Measurements from ENCODE around the gene PRKX. TPM values are rescaled to one million over a fixed set of nuclear protein-coding genes. Genes with fewer than 3 reads are reported as not detected.
A peak's percentile ranks its signal among the peaks of the same experiment; 100 is the strongest.
"Not testable (repeated sequence)": the region's sequence is repeated elsewhere in the genome, so short reads cannot be mapped to it uniquely, and the experiment has no call there.

Gene PRKX
- total RNA-seq, 1 donor from 2014 or later: 49.0 TPM

DNA sequence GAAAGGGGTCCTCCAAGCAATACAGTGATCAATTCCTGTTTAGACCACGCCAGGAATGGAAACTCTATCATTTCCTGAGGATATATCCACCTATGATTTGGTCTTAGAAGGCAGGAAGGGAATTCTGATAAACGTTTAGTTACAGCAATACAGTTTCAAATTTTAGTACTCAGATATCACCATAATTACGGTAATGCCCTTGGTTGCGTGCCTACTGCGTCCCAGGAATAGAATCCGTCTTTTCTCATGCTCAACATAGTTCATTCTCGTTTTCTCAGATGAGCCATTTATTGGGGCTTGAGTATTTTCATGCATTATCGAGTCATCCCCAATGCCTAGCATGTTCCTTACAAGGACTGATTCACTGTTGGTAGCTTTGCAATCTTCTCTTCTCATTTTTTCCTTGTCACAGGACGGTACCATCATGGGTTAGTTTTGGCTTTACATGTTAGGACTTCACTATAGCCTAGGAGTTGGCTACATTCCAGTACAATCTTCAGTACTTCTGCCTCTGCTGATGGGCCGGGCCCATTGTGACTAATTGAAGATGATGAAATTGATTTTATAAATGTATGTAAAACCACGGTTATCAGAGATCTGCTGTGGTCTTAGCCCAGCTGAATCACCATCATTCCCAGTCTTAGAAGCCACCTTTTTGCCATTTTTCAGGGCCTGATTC lies 4.4 kb upstream of the PRKX start:
- no peak for FAIRE-seq
- DNase-seq (ENCODE audit: low read depth): peak; percentile 86

DNA sequence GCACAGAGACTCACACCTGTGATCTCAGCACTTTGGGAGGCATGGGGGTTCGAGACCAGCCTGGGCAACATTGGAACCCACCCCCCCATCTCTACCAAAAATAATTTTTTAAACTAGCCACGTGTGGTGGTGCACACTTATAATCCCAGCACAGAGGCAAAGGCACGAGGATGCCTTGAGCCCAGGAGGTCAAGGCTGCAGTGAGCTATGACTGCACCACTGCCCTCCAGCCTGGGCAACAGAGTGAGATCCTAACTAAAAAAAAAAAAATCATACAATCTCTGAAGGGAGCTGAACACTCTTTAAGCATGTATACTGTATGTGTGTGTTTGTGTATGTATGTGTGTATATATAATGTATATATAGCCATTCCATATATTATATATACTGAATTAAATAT lies 2.5 kb upstream of the PRKX start:
- DNase-seq (ENCODE audit: low read depth) (no peak), FAIRE-seq (no peak)
- Histone ChIP-seq H3K27me3 (ENCODE audit: control insufficient read depth, insufficient read depth, low read length) (no peaks in the 10 kb centered on the region), H3K36me3 (ENCODE audit: control insufficient read depth, insufficient read depth, low read length) (no peaks in the 10 kb centered on the region), H3K4me3 (ENCODE audit: low read depth, low read length) (no peak overlapping the region)
- TF ChIP-seq, protein P1, sequence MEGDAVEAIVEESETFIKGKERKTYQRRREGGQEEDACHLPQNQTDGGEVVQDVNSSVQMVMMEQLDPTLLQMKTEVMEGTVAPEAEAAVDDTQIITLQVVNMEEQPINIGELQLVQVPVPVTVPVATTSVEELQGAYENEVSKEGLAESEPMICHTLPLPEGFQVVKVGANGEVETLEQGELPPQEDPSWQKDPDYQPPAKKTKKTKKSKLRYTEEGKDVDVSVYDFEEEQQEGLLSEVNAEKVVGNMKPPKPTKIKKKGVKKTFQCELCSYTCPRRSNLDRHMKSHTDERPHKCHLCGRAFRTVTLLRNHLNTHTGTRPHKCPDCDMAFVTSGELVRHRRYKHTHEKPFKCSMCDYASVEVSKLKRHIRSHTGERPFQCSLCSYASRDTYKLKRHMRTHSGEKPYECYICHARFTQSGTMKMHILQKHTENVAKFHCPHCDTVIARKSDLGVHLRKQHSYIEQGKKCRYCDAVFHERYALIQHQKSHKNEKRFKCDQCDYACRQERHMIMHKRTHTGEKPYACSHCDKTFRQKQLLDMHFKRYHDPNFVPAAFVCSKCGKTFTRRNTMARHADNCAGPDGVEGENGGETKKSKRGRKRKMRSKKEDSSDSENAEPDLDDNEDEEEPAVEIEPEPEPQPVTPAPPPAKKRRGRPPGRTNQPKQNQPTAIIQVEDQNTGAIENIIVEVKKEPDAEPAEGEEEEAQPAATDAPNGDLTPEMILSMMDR (IDR thresholded peaks at IDR 0.05; ENCODE audit: insufficient read depth, low read length, severe bottlenecking): no peak

More for the DNA sequence above, 4.4 kb upstream of the PRKX start:
- H3K4me3 ChIP-seq (ENCODE audit: low read depth, low read length): no peak overlapping the region
- no peaks in the 10 kb centered on the region for H3K27me3 ChIP-seq (ENCODE audit: control insufficient read depth, insufficient read depth, low read length)
- no peaks in the 10 kb centered on the region for H3K36me3 ChIP-seq (ENCODE audit: control insufficient read depth, insufficient read depth, low read length)
- TF ChIP-seq, protein P1 (IDR thresholded peaks at IDR 0.05; ENCODE audit: insufficient read depth, low read length, severe bottlenecking): no peak

DNA sequence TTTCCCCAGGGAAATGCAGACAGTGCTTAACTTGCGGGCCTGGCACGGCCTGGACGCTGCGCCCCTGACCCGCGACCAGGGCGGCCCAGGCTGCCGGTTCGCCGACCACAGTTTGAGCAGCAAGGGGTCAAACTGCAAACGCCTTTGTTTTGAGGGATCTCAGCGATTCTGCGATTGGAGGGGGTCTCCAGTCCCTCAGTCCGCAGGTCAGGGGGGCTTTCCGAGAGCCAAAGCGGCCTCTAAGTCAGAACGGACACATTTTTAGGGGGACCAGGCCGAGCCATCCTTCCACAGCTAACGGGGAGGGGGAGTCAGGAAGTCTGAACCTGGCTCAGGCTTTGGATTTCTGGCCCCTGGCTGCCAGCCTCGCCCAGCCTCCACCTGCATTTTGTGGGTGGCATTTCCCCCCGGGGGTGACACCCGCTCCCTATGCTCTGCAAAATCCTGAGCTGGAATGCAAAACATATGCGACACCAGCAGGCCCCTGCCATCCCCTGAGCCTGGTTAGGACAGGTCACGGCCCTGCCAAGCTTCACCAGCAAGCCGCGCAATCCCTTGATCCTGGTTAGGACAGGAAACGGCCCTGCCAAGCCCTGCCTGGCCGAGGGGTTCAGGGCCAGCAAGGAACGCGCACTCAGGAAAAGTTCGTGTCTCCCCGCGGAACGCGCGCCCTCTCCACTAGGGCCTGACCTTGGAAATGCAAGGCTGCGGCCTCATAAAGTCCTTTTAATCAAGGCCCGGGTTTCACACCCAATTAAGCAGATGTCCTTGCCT lies 1.4 kb upstream of the PRKX start:
- H3K27me3 ChIP-seq (ENCODE audit: control insufficient read depth, insufficient read depth, low read length); H3K4me3 ChIP-seq (ENCODE audit: low read depth, low read length); DNase-seq (ENCODE audit: low read depth); H3K36me3 ChIP-seq (ENCODE audit: control insufficient read depth, insufficient read depth, low read length): not testable (repeated sequence)
- FAIRE-seq: peak; percentile 7

DNA sequence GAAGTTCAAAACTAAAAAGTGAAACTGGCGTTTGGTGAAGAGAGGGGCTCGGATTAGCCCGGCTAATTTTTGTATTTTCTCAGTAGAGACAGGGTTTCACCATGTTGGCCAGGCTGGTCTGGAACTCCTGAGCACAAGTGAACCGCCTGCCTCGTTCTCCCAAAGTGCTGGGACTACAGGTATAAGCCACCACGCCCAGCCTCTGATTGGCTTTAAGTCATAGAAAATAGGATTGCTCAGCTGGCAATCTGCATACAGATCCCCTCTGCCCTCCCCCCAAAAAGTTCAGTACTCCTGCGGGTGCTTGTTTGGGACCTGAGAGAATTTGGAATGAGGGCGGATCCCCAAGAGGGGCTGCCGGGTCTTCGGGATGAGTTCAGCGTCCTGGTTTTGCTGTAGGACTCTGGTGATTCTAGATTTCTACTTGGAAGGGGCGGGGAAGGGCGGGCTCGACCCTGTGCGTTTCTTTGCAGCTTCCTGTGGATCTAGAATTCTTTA lies 537 bp upstream of the PRKX start:
- DNase-seq (ENCODE audit: low read depth): no peak
- no peak for FAIRE-seq
- Histone ChIP-seq H3K27me3 (ENCODE audit: control insufficient read depth, insufficient read depth, low read length) (no peaks in the 10 kb centered on the region), H3K4me3 (ENCODE audit: low read depth, low read length) (peak overlapping the region; percentile 67), H3K36me3 (ENCODE audit: control insufficient read depth, insufficient read depth, low read length) (no peaks in the 10 kb centered on the region)
- TF ChIP-seq, protein P1 (IDR thresholded peaks at IDR 0.05; ENCODE audit: insufficient read depth, low read length, severe bottlenecking): no peak

DNA sequence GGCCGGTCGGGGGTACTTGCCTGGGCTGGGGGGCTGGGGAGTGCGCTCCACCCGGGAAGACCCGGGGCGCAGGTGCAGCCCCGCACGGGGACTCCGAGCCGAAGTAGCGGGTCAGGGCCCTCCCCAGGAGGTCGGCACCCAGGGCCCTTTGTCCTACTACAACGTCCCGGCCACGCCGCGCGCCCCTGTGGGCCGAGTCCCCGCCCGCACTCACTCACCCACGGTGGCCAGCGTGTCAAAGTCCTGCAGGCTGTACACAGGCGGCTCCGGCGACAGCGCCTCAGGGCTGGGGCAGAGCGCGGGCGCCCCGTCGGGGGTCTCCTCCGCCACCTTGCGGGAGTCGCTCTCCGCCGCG lies 602 bp downstream of the PRKX start:
- FAIRE-seq (no peak), DNase-seq (ENCODE audit: low read depth) (no peak)
- TF ChIP-seq, protein P1 (IDR thresholded peaks at IDR 0.05; ENCODE audit: insufficient read depth, low read length, severe bottlenecking): no peak
- no peaks in the 10 kb centered on the region for H3K36me3 ChIP-seq (ENCODE audit: control insufficient read depth, insufficient read depth, low read length)
- no peaks in the 10 kb centered on the region for H3K27me3 ChIP-seq (ENCODE audit: control insufficient read depth, insufficient read depth, low read length)
- peak overlapping the region; percentile 67 for H3K4me3 ChIP-seq (ENCODE audit: low read depth, low read length)

DNA sequence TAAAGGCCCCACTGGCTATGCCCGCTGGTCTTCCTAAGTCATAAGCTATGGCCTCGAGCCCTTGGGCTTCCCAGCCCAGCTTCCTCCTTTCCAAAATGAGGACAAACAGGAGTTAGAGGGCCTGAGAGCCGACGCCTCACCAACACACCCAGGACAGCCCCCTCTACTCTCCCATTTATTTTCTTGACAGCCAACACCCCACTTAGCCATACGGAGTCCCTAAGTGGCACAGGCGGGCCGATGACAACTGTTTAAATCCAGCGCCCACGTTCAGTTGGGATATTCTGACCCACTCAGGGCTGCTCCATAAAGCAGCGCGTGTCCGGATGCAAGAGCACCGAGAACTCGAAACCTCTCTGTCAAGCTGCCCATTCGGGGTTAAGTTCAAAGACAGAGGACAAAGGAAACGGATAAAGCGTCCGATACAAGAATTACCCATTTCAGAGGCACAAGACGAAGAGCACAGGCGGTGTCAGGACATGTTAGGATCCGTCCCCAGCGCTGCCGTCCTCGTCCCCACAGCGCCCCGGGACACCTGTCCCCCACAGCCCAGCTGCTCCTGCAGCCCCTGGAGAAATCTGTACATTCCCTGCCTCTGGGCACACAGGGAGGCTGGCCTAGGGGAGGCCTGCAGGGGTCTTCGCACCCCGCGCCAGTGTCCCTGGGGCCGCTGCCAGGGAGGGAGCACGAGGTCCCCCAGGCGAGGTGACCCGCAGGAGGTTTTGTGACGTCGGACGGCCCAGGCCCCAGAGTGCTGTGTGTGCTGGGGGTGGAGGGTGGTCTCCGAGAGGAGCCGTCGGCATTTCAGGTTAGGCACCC lies 1.2 kb downstream of the PRKX start:
- Histone ChIP-seq H3K4me3 (ENCODE audit: low read depth, low read length) (peak overlapping the region; percentile 67), H3K36me3 (ENCODE audit: control insufficient read depth, insufficient read depth, low read length) (no peaks in the 10 kb centered on the region), H3K27me3 (ENCODE audit: control insufficient read depth, insufficient read depth, low read length) (no peaks in the 10 kb centered on the region)
- TF ChIP-seq, protein P1 (IDR thresholded peaks at IDR 0.05; ENCODE audit: insufficient read depth, low read length, severe bottlenecking): no peak
- DNase-seq (ENCODE audit: low read depth): no peak
- no peak for FAIRE-seq
